BJ (cell line): ENCODE results near the gene EDRF1. TPM values are rescaled to one million over a fixed set of nuclear protein-coding genes. Genes with fewer than 3 reads are reported as not detected.

Experiments
- CTCF ChIA-PET: fragments of 350-600 bp; formaldehyde crosslinking; extraction: SDS; loops from one replicate; lab custom pipeline; 2021; ENCODE audit warnings: antibody characterized with exemption, inconsistent platforms; lab: Yijun Ruan, JAX
- POLR2A ChIA-PET: fragments of 300-600 bp; sonication (Branson Sonifier 250); formaldehyde crosslinking; extraction: SDS; loops from one replicate; lab custom pipeline; 2021; ENCODE audit warnings: antibody characterized with exemption; lab: Charles Lee
- DNase-seq: peaks from one replicate; pipeline ENCODE4 v3.0.0-alpha.2; 2011; ENCODE audit warnings: low read depth
- H3K27me3 ChIP-seq: 2 replicates; pipeline ENCODE4 v1.6.0; 2011; ENCODE audit warnings: low read length; ENCODE audit not compliant: control insufficient read depth, insufficient read depth
- H3K36me3 ChIP-seq: 2 replicates; pipeline ENCODE4 v1.5.1; 2011; ENCODE audit warnings: low read length; ENCODE audit not compliant: control insufficient read depth, insufficient read depth
- H3K4me3 ChIP-seq: 2 replicates; pipeline ENCODE4 v1.5.1; 2011; ENCODE audit warnings: low read depth, mild to moderate bottlenecking, control low read depth, low read length
- CTCF ChIP-seq: IDR thresholded peaks from 2 replicates; pipeline ENCODE4 v1.5.1; 2011; ENCODE audit warnings: low read depth, mild to moderate bottlenecking, control low read depth, inconsistent platforms, low read length, moderate library complexity; ENCODE audit not compliant: insufficient read depth
- polyA plus RNA-seq: library from polyadenylated mRNA; depleted of rRNA; stranded (reverse); fragments of >200 nt; gene quantifications from 2 replicates; pipeline ENCODE4 v1.2.3, GENCODE V29; 2011

Gene EDRF1
- polyA plus RNA-seq, 1 experiment = 15.7 TPM

DNA sequence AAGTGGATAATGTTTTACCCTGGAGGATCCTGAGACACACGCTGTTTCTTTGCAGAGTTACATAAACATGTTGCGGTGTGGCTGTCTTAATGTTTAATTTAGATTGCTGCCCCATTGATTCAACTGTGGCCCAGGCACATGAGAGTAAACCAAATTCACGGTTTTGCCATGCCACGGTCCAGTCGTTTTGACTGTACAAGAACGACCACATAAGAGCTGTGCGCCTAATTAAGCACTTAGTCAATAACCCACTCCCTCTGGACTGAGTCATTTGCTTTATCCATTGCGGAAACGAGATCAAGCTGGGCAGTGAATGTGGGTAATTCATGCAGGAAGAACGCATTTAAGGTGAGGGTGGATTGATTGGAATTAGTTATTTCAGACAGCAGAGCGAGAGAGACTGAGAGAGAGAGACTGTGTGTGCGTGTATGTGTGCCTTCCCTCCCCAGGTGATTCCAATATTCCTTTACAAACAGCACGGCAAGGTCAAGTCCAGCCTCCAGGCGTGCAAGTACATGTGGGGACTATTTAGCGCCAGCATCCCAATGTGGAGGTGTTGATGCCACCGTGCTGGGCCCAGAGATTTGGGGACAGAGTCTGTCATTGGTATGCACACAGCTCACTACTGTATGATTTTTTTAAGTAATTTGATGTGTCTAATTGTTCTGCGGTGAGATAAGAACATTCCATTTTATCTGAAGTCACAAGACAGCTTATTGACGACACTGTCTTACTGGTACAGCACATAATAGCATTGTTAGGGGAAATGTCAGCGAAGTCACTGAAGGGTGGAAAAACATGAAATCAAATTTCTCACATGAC, 28.1 kb upstream of the EDRF1 start:
- H3K27me3 ChIP-seq = no peaks in the 10 kb centered on the region
- H3K4me3 ChIP-seq = no peak overlapping the region
- POLR2A ChIA-PET = interaction anchor here (0.8 kb wide), 1 partner anchor 391 kb away, joined by 9 read pairs; no protein-coding TSS in a partner anchor
- DNase-seq = peak; percentile 76
- no peaks in the 10 kb centered on the region for H3K36me3 ChIP-seq
- TF ChIP-seq CTCF = no peak
- CTCF ChIA-PET = interaction anchor here (1.0 kb wide), 1 partner anchor 33 kb away, joined by 3 read pairs; no protein-coding TSS in a partner anchor

DNA sequence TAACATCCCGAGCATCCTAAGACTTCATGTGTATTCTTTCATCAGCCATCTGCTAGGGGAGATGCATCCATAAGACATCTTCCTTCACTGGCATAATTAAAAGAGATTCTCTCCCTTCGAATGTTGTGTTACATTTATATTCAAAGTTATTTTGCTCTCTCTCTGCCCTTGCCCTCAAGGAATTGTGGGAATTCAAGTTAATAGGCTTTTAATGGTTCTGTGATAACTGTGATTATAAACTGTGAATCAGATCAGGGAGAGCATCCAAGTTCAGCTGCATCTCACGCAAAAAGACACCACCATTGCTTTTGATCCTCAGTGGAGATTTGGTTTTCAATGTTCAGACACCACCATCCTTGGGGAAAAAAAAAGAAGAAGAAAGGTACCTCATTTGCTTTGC, 27.3 kb upstream of the EDRF1 start:
- no peak for TF ChIP-seq CTCF
- H3K27me3 ChIP-seq = no peaks in the 10 kb centered on the region
- DNase-seq = peak; percentile 51
- H3K36me3 ChIP-seq = no peaks in the 10 kb centered on the region
- no peak overlapping the region for H3K4me3 ChIP-seq
- POLR2A ChIA-PET = interaction anchor here (0.7 to 0.8 kb wide), 2 partner anchors 390 to 1132 kb away, joined by 6 to 9 read pairs; no protein-coding TSS in a partner anchor
- CTCF ChIA-PET = no interaction called here

GRCh38 chr10:125692601-125693523, 26.6 kb upstream of the EDRF1 start:
- CTCF ChIA-PET = no interaction called here
- H3K4me3 ChIP-seq = no peak overlapping the region
- DNase-seq = peak; percentile 68
- no peaks in the 10 kb centered on the region for H3K27me3 ChIP-seq
- POLR2A ChIA-PET = interaction anchor here (0.6 to 0.8 kb wide), 3 partner anchors 389 to 1132 kb away, joined by 6 to 12 read pairs (median 9); no protein-coding TSS in a partner anchor
- TF ChIP-seq CTCF = no peak
- H3K36me3 ChIP-seq = no peaks in the 10 kb centered on the region

DNA sequence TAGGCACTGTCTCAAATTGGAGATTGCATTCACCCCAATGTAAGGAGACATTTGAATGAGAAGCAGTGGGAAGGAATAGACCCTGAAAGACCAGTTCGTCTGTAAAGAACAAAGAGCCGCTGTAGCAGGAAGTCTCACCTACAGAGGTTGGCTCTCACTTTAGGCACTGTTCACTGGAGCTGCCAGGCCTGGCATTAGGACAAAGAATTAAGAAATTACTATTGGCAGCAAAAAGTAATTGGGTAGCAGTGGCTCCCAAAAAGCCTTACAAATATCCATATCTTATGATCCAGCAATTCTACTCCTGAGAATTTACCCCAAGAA, 26.0 kb upstream of the EDRF1 start:
- no peaks in the 10 kb centered on the region for H3K36me3 ChIP-seq
- no peaks in the 10 kb centered on the region; the same call in 1 of the 2 replicates for H3K27me3 ChIP-seq
- CTCF ChIA-PET = no interaction called here
- TF ChIP-seq CTCF = no peak
- POLR2A ChIA-PET = interaction anchor here (0.6 kb wide), 1 partner anchor 726 kb away, joined by 12 read pairs; no protein-coding TSS in a partner anchor
- DNase-seq = no peak
- no peak overlapping the region for H3K4me3 ChIP-seq
